GM18505 (cell line): ENCODE results near the gene ARHGAP29.
"Not testable (repeated sequence)": the region's sequence is repeated elsewhere in the genome, so short reads cannot be mapped to it uniquely, and the experiment has no call there.

Experiments
- ATAC-seq: cut with Tn5 transposase; IDR thresholded peaks from one replicate; pipeline ENCODE4 v1.9.1; 2021; ENCODE audit not compliant: unreplicated experiment
- POLR2A ChIP-seq: IDR thresholded peaks from 4 replicates; pipeline ENCODE4 v1.6.1; 2011; ENCODE audit warnings: borderline replicate concordance; ENCODE audit not compliant: insufficient read depth, insufficient read length; ENCODE audit errors: extremely low read depth

The ARHGAP29 gene

DNA sequence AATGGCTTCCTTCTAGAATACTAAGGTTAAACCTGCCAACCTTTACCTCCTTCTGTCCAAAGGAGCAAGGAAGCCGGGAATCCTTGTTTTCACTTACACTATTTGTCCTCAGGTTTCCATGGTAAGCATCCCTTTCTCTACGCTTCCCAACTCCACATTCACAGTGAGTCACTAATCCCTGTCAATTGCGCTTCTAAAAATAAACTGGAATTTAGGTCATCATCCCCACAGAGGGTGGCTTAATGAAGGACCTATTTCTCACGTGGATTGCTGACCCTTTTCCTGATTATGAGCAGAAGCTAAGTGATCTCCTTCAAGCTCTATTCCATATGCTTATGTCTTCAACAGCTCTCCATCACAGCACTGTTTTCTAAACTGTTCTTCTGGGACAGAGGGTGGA lies 76.6 kb downstream of the ARHGAP29 start:
- no peak for ATAC-seq

DNA sequence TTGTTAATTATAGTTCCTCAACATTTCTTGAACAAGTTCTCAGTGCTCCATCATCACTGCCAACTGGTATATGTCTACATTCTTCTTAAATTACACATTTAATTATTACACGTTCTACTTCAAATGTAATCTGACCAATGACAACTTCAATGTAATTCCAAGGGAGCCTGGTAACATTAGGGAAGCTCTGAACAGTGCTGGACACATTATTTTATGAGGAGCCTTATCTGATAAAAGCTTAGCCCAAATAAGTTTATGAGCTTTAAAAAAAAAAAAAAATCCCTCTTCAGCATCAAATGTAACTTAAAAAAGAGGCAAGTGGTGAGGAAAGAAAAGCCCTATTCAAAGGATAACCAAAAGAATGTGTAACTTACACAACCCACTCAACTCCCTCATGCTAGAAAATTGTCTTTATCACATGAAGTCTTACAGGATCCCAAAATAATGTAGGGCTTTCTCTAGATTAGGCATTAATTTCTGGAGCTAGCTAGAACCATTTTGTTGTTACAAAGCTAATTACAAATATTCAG lies 81.2 kb downstream of the ARHGAP29 start:
- no peak for ATAC-seq
- TF ChIP-seq POLR2A = no peak

More for the DNA sequence above, 76.6 kb downstream of the ARHGAP29 start:
- TF ChIP-seq POLR2A = no peak

DNA sequence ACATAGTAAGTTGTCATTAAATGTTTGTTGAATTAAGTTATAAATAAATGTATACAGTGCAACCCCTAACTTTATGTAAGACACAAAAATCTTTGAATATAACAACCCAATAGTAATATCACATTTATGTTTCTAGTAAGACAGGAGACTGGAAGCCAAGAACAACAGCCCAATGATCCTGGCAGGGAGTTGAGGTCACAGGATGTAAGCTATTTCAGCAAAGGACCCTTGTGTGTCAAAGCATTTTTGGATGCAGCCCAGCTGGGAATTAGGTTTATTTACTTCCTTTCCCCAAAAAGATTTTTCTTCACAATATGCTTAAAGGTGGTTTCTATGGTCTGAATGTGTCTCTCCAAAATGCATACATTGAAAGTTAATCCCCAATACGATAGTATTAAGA lies 82.4 kb downstream of the ARHGAP29 start:
- no peak for ATAC-seq
- no peak for TF ChIP-seq POLR2A

GRCh38 chr1:94153133-94153532 lies 84.3 kb downstream of the ARHGAP29 start:
- ATAC-seq = no peak
- no peak for TF ChIP-seq POLR2A

- ATAC-seq = not testable (repeated sequence)
Measured at GRCh38 chr1:94149166-94149565, 88.2 kb downstream of the ARHGAP29 start.

GRCh38 chr1:94146273-94146672 lies 91.1 kb downstream of the ARHGAP29 start:
- TF ChIP-seq POLR2A = no peak
- no peak for ATAC-seq

GRCh38 chr1:94144836-94145235 lies 92.5 kb downstream of the ARHGAP29 start:
- no peak for ATAC-seq
- no peak for TF ChIP-seq POLR2A

DNA sequence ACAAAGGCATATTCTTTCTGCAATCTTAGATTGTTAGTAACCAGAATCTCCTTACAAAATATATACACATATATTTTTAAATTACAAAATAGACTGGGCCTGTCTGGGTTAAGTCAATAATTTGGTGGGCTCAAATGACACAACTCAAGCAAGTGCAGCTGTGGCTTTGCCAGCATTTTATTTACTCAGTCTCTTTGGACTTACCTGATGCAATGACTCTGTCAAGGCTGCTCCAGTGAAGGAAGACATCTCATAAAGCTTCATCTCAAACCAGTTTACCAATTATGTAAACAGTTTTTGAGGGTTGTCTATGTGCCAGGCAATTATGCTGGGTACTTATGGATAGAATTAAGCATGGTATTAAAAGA lies 93.6 kb downstream of the ARHGAP29 start:
- no peak for ATAC-seq
- TF ChIP-seq POLR2A = no peak

- no peak for TF ChIP-seq POLR2A
- ATAC-seq = no peak
Measured at GRCh38 chr1:94143173-94143808, 94.1 kb downstream of the ARHGAP29 start.

DNA sequence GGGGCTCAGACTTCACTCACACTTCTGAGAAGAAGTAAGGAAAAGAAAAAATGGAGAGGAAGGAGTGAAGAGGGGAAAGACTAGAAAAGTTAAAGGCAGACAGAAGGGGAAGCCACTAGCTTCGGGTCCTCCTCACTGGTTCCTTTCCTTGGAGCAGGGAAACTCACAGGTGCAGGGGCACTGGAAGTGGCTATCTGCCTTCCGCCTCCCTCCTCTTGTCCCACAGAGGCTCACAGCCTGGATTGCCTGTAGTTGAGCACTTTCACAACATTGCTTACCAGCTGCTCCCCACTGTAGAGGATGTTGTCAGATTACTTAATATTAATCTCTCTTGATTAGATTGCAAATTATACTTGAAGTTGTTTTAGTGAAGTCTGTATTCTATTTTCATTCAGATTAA lies 94.8 kb downstream of the ARHGAP29 start:
- no peak for ATAC-seq
- no peak for TF ChIP-seq POLR2A

DNA sequence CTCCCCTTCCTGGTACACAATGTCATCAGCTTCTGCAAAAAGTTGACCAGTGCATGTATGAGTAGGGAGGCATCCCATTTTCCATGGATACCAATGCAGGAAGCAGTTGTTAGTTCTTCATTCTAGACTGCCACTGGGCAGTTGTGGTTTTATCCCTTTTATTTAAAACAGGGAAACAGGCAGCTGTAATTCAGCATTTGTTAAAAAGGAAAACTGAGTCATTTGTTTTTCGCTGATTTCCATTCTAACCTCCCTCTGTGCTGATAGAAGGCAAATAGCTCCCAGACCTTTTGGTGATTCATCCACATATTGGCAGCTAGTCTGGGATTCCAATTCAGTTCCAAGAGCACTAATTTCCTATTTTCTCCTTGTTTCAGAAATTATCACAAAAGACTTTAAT lies 95.4 kb downstream of the ARHGAP29 start:
- TF ChIP-seq POLR2A = no peak
- ATAC-seq = no peak

- TF ChIP-seq POLR2A = no peak
Measured at GRCh38 chr1:94132111-94132510, 105.3 kb downstream of the ARHGAP29 start.

GRCh38 chr1:94130851-94131595 lies 106.4 kb downstream of the ARHGAP29 start:
- no peak for ATAC-seq

More at GRCh38 chr1:94132111-94132510, 105.3 kb downstream of the ARHGAP29 start:
- ATAC-seq = no peak

DNA sequence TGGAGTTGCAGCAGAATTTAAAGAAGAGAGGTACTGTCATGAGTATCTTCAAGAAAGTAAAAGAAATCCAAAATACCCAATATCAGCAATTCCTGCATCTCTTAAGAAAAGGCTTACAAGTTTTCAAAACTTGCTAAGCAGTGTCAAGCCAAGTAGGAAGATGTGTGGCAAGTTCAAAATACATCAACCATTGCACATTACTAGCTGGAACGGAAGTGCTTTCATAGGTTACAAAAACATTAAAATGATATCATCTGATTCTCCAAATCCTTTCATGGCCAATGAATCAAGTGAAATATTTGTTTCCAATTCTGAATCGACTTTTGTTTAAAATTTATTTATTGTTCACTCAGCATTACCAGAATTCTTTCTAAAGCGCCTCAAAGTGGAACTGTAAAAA lies 110.7 kb downstream of the ARHGAP29 start:
- no peak for TF ChIP-seq POLR2A
- no peak for ATAC-seq

More at GRCh38 chr1:94130851-94131595, 106.4 kb downstream of the ARHGAP29 start:
- no peak for TF ChIP-seq POLR2A

GRCh38 chr1:94125551-94126514 lies 111.6 kb downstream of the ARHGAP29 start:
- TF ChIP-seq POLR2A = no peak
- ATAC-seq = no peak
